ENCODE data around the gene ADPRM.

The ADPRM gene

DNA sequence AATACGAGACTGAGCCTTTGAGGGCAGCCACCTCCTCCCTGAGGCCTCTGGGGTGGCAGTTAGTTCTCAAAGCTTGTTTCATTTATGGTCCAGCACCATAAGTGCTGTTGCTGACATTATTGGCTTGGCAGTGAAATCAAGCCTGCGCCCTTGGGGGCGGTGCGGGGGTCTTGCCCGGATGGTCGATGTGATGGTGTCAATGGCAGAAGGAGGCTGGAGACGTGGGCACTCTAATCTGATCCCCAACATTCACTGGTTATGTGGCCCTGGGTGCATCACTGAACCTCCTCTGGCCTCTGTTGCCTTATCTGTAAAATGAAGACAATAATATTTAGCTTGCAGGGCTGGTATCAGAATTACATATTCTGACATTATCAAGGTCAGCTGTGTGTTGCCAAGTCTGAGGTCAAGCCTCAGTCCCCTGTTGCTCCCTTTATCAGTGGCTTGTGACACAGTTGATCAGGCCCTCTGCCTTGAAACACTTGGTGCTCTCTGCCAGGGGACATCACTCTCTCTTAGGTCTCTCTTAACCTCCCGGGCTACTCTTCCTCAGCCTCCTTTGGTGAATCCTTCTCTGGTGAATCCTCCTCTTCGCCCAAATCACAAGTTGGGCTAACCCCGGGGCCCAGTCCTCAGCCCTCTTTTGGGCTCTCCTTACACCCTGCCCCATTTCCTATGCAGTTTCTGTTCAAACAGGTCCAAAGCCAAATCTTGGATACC is 44.2 kb downstream of the ADPRM start:
- no peak for DNase-seq (ENCODE audit: low spot score)

DNA sequence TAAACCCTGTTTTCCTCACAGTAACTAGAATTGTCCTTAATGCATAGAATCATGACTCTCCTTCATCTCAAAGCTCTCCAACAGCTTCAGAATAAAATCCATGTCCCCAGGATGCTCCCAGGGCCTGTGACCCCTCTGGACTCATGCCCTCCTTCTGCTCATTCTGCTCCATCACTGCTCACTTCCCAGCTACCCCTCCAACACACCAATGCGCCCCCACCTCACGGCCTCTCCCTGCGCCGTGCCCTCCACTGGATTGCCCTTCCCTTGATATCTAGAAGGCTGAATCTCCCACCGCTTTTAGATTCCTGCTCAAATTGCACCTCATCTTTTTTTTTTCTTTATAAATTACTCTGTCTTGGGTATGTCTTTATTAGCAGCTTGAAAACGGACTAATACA is 45.0 kb downstream of the ADPRM start:
- no peak for DNase-seq (ENCODE audit: low spot score)

DNA sequence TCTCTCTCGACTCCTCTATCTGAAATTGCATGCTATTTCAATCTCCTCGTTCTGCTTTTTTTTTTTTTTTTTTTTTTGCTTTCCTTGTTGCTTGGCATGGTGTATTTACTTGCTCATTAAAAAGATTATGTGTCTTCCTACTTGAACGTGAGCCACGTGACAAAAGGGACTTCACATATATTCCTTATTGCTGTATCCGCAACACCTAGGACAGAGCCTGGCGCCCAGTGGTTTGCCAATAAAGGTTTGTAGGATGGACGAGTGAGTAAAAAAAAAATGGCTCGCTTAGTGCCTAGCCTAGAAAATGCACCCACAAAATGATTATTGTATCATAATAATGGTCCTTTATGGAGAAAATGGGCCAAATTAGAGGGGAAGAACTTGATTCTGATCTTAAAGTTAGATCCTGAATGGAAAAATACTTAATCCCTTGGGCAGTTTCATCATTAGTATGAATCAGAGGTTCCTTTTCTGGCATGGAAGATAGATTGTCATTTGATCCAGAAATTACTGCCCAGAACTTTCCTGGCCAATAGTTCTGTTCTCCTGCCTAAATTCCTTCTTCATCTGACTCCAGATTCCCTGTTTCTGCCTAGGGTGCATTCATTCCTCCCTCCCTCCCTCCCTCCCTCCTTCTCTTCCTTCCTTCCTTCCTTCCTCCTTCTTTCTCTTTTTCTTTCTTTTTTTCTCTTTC is 46.1 kb downstream of the ADPRM start:
- peak; percentile 82 for DNase-seq (ENCODE audit: low spot score)

DNA sequence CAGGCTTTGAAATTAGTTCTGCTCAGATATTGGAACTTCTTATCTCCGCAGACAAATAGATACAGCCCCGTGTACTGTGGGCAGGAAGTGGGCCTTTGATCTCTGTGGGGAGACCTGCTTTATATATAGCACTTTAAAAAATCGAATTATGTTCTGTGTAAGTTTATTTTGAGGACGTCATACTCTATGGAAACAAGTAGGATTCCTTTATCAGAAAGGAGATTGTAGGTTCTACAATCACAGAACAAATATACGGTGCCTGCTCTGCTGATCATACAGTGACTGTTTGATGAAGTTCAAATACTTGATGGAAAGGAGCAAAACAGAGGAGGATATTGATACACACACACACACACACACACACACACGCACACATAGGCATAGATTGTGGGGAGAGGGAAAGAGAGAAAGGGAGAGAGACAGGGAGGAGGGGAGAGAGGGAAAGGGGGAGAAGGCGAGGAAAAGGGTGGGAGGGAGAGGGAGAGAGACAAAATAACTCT is 47.2 kb downstream of the ADPRM start:
- DNase-seq (ENCODE audit: low spot score) = no peak

DNA sequence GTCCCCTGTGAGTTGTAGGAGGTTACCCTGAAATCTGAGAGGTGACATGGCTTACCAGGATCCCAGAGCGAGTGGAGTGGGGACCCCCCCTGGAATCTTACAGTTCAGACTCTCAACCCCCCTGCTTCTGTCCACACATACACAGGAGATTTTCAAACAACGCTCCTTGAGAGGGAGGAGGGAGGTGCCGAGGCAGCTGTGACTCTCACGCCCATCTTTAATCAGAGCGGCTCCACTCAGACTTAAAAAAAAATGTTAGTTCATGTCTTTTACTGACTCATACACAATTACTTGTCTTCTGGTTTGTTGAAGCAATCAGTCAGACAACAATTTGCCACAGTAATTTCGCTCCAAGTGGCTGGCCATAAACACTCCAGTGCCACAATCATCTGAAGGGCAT is 47.8 kb downstream of the ADPRM start:
- peak; percentile 74 for DNase-seq (ENCODE audit: low spot score)

GRCh38 chr17:10748531-10749181 is 51.3 kb downstream of the ADPRM start:
- peak; percentile 29 for DNase-seq (ENCODE audit: low spot score)

DNA sequence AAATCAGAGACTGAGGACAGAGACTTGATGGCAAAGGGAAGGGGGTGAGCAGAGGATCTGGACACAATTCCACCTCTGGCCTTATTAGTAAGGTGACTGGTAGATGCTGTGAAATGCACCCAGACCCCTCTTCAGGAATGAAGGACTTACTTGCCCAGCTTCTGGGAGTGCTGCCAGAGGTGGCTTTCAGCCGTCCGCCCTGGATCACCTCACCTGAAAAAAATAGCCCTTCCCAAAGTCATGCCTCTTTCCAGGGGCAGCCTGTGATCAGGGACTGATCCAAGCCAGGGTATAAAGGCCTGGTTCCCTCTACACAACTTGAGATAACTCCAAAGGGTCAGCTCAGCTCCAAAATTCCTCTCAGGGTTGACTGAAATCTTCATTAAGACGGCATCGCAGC is 52.8 kb downstream of the ADPRM start:
- DNase-seq (ENCODE audit: low spot score) = no peak

- no peak for DNase-seq (ENCODE audit: low spot score)
Measured at GRCh38 chr17:10751563-10751962, 54.2 kb downstream of the ADPRM start.

GRCh38 chr17:10752696-10753095 is 55.3 kb downstream of the ADPRM start:
- DNase-seq (ENCODE audit: low spot score) = no peak

DNA sequence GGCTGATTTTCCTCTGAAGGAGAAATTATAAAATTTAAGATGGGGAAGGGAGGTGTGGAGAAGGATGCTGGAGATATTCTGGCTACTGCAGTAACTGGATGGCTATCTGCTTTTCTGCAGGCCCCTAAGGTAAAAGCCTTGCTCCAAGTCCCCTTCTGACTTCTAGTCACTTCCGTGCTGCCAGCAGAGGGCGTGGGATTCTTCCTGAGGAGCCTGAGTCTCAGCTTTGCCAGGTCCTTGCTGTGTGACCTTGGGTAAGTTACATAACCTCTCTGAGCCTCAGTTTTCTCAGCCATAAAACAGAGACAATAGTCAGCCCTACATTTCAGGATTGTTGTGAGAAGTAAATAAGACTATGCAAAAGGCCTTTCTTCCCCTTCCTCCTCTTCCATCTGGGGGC is 56.7 kb downstream of the ADPRM start:
- DNase-seq (ENCODE audit: low spot score) = peak; percentile 29

DNA sequence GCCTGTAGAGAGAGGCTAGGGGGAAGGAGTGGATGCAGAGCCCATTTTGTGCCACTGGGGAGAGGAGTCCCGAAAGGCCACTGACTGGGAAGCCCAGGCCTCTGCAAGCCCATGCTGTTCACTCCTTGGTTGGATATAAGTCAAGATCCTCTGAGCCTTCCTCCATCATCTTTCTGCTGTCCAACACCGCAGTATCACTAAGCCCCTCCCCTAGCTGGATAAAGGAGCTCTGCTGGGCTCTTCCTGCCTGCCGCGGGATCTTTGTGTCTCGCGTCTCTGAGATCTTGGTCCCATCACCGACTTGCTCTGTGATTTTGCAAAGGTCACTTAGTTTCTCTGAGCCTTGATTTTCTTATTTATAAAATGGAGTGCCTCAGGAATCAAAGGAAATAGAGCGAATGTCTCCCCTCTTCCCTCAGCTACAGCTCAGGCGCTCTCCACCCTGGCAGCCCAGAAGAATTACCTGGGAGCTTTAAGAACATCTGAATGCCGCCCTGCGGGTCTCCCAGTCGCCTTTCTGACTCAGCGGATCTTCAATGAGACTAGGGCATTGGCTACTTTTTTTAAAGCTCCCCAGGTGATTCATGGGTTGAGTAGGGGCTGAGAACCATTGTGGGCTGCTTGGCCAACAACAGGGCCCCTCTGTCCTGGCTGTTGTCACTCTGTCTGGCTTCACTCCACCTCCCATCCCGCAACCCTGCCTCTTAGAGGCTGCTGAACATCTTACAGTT is 57.6 kb downstream of the ADPRM start:
- DNase-seq (ENCODE audit: low spot score) = no peak

DNA sequence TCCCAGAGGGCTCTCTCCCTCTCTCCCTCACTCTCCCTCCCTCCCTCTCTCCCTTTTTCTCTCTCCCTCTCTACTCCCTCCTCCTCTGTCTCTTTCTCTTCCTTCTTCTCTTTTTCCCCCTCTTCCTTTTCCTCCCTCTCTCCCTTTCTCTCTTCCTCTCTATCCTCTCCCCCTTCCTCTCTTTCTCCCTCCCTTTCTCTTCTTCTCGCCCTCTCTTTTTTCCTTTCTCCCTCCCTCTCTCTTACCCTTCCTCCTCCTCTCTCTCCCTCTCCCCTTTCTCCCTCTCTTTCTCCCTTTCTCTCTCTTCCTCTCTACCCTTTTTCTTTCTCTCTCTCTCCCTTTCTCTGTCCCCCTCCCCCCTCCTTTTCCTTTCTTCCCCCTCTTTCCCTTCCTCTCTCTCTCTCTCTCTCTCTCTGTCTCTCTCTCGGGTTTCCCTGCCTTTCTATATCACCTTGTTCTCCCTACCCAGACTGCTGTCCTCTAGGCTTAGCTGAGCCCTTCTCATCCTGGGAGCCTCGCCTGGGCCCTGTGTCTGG is 58.3 kb downstream of the ADPRM start:
- no peak for DNase-seq (ENCODE audit: low spot score)

DNA sequence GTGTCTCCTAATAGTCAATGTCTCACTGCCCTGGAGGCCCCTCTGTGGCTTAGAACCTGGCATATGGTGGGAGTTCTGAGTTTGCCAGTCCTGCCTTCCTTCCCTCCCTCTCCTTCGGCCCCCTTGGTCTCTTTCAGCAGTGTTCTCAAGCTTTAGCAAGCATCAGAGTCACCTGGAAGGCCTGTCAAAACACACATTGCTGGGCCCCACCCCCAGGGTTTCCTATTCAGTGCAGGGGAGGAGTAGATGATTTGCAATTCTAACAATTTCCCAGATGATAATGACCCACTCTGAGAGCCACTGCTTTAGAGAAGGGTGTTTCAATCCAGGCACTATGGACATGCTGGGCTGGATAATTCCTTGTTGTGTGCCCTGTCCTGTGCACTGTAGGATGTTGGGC is 58.8 kb downstream of the ADPRM start:
- DNase-seq (ENCODE audit: low spot score) = no peak

DNA sequence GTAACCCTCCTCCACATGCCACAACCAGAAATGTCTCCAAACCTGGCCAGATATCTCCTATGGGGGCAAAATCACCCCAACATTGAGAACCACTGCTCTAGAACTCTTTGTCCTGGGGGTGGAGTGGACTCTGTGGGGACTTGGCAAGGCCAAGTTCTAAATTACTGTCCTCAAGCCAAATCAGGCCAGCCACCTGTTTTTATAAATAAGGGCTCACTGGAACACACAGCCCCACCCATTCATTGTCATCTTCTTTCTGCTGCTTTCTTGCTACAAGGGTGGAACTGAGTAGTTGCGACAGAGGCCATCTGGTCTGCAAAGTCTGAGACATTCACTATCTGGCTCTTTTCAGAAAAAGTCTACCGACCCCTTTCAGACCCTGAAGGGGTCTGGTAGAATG is 59.2 kb downstream of the ADPRM start:
- no peak for DNase-seq (ENCODE audit: low spot score)

DNA sequence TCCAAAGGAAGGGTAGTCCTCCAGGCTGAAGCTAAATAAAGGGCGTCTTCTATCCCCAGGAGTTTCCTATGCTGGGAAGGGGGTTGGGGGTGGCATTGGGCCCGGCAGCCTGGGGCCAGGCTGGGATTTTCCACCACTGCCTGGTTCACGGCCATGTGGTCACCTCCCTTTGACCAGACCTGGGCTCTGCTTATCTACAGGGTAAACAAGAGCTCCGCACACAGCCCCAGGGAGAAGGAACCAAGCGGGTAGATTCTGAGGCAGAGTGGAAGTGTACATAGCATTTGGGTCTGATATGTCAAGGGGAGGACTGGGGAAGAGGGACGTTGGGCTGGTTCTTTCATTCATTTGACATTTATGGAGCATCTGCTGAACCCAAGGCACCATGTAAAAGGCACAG is 59.7 kb downstream of the ADPRM start:
- DNase-seq (ENCODE audit: low spot score) = no peak

- DNase-seq (ENCODE audit: low spot score) = no peak
Measured at GRCh38 chr17:10757647-10758046, 60.3 kb downstream of the ADPRM start.

GRCh38 chr17:10758062-10758461 is 60.7 kb downstream of the ADPRM start:
- DNase-seq (ENCODE audit: low spot score) = no peak

Data from GM03348 (cell line).